DND-41 (cell line): ENCODE data around the gene STAB2.

Experiments used
- CTCF ChIP-seq: IDR thresholded peaks from 2 replicates; pipeline ENCODE4 v1.5.1; 2012; ENCODE audit warnings: borderline replicate concordance, low read length, moderate library complexity, mild to moderate bottlenecking; ENCODE audit not compliant: poor library complexity, severe bottlenecking; ENCODE audit errors: extremely low read depth
- EZH2 ChIP-seq: IDR thresholded peaks from 3 replicates; pipeline ENCODE4 v1.6.1; 2012; ENCODE audit warnings: borderline replicate concordance, low read depth, mild to moderate bottlenecking, moderate library complexity, low read length, inconsistent platforms; ENCODE audit not compliant: severe bottlenecking

GRCh38 chr12:103620395-103620794, 33.3 kb downstream of the STAB2 start:
- TF ChIP-seq CTCF (no peak), EZH2 (no peak)
